ENCODE results near the gene HPS4.

Gene HPS4

DNA sequence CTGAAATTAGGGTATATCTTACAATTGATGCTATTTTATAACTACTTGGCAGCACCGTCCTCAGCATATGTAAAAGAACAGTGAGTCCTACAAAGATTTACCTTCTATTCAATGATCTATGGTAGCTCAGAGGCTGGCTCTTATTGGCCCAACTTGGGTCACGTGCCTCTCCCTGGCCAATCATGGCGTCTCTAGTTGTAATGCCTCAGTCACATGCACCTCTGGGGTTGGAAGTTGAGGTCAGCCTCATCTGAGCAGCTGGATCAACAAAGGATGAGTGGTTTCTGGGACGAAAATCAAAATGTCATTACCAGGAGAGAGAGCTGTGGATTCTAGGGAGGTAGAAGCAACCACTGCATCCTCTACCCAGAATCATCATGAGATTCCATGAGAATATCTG lies 77.5 kb downstream of the HPS4 start:
- no peak for DNase-seq

DNA sequence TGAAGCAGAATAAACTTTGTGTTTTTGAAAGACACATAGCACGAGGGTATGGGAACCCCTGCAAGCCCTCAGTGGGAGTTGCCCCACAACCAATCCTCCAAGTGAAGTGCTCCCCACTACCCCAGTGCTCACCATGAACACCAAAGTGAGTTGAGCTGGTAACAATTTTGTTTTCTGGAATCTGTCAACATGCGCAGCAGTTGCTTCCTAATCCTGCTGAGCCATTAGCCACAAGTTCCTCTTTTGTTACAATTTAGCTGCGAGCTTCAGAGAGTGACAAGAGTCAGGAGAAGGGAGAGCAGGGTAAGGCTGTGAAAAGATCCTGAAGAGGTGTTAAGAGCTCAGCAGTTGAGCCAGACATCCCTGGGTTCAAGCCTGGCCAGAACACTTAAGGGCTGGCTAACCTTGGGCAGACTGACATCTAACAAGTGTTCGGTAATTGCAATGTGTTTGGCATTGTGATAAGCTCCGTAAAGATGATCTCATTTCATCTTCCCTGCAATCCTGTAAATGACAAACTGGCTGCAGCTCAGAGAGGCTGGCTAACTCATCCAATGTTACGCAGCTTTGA lies 78.6 kb downstream of the HPS4 start:
- DNase-seq: no peak

DNA sequence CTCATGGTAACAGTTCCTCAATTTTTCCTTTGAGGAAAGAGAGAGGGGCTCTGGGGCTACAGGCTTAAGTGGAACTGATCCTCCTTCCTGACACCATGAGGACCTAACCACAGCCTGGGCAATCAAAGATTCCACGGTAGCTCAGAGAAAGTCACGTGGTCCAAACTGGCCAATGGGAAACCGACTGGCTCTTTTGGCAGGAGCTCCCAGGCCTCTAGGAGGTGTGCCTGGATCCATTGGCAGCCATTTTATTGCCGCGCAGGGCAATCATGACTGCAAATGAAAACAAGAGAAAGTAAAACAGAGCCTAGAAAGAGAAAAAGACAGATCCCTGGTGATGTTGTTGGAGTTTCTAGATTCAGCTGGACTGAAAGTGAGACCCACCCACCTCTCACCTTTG lies 81.9 kb downstream of the HPS4 start:
- no peak for DNase-seq
